ENCODE data around the gene ZFPM1. TPM values are rescaled to one million over a fixed set of nuclear protein-coding genes. Genes with fewer than 3 reads are reported as not detected.
"Not testable (repeated sequence)": the region's sequence is repeated elsewhere in the genome, so short reads cannot be mapped to it uniquely, and the experiment has no call there.

Gene ZFPM1
- polyA plus RNA-seq, 1 donor: 1.8 TPM

DNA sequence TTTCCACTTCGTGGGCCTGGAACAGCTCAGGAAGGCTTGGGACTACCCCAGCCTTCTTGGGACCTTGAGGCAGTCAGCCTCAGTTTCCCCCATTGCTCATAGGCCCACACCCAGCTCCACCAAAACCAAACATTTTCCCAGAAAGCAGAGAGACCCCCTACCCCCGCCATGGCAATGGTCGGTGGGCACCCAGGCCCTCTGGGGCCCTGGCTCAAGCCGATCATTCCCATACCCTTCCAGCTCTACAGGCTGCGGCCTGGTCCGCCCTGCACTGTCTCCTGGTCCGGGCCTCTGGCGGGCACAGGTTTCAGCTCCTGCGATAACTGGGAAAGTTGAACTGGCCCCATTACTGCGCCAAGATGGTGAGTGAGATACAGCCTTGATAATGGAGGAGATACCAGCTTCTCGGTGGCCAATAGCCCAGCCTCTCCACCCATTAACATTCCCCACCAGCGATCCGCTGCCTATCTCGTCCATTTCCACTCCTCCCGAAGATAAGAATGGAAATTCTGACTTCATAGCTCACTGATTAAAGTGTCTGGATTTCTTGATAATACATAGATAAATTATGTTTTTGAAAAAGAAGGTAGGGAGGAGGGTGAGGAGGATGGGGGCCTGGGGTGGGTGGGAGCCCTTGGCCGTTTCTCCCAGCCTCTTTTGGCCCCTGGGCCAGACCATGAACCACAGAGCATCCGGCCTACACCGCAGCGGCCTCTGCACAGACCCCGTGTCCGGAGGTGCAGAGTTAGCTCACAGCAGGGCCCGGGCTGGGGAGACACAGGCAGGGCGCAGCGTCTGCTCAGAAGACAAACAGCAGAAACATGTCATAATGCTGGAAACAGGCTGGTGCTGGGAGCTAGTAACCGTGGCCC is 11.6 kb downstream of the ZFPM1 start:
- DNase-seq (ENCODE audit: low read depth): no peak

DNA sequence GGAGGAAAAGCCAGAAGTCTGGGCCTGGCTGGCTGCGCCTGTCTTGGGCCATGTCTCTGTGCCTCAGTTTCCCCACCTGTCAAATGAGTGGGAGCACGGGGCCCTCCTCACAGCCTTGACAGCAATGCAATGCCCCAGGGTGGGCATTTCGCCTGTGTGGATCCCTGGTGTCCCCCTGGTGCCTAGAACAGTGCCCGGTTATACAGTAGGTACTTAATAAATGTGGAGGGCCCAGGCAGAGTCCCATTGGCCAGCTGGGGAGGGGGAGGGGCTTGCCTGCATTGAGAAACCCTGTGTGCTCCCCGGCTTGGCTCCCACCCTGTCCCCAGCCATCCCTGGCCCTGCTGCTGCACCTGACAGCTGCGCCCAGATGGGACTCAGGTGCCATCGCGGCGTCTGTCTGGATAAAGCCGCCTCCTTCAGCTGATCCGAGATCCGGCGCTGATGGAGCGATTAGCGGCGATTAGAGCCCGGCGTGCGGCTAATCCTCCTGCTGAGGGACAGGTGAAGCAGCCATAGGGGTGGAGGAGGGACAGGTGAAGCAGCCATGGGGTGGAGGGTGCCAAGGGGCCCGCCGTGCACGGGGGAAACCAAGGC is 12.4 kb downstream of the ZFPM1 start:
- DNase-seq (ENCODE audit: low read depth): no peak

DNA sequence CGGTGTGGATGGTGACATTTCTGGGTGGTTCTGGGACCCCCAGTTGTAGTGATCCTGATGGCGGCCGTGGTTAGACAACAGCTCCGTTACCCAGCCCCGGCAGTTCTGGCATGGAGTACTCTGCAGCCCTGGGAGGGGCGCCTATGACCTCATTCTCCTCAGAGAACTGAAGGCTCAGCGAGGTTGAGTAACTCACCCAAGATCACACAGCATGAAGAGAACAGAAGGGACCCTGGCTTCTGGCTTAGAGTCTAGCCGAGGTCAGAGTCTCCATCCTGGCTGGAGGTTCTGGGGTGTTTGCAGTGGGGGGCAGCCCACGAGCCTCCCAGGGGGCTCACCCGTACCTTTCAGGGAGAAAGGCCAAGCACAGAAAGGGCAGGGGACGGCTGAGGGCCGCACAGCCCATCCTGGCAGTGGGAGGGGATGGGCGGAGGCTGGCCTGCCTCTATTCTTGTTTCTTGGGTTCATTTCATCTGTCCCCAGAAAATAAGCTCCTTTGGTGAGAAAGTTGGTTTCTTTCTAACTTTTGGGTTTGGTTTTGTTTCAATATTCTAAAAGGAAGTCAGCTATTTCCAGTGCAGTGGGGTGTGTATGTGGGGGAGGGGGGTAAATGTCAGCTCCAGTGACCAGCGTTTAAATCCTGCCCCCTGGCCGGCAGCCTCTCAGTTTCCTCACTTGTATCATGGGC is 13.2 kb downstream of the ZFPM1 start:
- DNase-seq (ENCODE audit: low read depth): no peak

DNA sequence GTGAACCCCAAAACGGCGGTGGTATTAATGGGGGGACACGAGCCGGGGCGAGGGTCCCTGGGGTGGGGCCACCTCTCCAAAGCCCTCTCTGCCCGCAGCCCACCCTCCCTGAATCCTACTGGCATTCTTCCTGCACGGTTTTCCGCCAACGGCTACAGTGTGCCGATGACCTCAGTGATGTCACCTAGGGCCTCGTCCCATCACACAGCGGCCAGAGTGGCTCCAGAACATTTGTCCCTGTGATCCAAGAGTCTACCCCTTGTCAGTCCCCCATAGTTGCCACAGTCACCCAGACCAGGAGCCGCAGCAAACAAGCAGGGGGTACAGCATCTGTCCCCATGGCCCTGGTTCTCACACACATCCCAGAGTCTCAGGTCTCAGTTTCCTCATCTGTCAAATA is 13.9 kb downstream of the ZFPM1 start:
- DNase-seq (ENCODE audit: low read depth): no peak

DNA sequence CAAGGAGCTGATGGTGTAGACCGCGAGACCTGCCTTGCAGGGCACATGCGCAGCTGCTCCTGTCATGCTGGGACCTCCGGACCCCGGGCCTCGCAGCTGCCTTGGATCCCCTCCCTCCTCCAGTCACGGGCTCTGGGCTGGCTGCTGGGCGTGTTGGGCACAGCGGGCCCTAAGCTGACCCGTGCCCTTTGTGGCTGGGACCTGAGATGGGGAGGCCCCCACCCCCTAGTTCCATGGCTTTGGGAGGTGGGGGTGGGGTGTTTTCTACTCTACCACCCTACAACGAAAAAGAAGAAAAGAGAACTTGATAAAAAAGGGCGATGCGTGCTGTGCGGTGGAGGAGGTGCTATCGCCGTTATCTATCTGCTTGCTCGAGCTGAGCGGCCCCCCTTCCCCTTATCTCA is 14.5 kb downstream of the ZFPM1 start:
- no peak for DNase-seq (ENCODE audit: low read depth)

DNA sequence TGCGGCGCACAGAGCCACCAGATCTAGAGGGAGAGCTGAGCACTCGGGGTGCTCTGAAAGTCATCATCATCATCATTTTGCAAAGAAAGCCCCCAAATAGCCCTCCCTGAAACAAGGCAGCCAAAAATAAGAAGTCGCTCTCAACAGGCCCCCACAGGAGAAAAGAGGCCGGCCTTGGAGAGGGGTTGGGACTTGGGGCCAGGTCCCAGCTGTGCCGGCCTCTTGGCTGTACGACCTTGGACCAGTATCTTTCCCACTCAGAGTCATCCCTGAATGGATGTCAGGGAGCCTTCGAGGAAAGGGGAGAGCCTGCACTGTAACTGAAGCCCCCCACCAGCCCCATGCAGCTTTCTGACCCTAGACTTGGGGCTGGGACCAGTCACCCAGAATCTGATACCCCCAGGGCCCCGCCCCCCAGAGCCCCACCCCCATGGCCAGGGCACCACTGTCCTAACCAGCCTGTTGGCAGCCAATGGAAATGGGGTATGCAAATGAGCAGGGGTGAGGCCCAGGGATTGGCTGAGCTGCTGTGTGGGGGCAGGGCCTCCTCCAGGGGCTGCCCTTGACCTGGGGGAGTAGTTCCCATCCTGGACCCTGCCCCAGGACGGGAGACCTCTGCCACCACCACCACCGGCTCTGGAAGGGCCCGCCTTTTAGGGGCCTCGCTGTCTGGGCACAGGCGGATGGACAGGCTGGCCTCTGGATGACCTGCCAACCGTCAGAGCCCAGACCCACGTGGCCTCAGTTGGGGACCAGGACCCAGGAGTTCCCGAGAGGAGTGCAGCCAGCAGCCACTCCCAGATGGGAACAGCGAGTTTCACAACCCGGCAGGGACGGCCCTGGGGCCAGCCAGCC is 15.4 kb downstream of the ZFPM1 start:
- DNase-seq (ENCODE audit: low read depth): no peak

DNA sequence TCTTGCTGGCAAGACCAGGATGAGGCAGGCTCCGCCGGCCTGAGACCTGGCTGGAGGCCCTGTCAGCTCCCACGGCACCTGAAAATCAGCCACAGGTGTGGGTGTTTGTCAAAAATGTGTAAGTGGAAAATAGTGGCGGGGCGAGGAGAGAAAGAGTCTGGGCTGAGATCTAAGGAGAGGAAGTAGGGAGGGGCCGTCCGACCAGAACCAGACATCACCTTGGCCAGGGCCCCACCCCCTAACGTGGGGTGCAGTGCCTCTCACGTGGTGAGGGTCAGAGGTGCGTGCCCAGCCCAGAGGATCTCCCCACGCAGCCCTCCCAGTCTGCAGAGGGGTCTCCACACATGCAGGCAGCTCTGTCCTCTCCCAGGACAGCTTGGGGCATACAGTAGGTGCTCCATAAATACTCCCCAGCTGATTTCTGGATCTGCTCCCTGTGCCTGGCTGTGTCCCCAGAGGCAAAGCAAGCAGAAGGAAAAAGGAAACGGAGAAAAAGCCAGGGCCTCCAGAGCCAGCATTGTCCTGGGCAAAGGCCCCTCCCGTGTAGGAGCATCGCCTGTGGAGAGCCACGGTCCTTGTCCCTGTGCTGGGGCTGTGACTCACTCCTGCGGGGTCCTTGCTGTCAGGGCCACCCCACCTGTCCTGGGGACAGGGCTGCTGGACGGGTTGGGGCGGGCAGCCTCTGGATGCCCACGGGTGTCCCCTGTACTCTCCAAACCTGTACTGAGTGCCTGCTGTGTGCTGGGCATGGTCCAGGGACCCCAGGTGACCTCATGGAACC is 16.7 kb downstream of the ZFPM1 start:
- no peak for DNase-seq (ENCODE audit: low read depth)

DNA sequence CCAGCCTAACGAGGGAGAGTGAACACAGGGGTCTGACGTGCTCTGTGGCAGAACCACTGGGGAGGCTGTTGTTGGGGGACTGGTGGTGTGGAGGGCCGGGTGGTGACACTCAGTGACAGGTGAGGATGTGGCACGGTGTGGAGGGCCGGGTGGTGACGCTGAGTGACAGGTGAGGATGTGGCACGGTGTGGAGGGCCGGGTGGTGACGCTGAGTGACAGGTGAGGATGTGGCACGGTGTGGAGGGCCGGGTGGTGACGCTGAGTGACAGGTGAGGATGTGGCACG is 17.3 kb downstream of the ZFPM1 start:
- not testable (repeated sequence) for DNase-seq (ENCODE audit: low read depth)

DNA sequence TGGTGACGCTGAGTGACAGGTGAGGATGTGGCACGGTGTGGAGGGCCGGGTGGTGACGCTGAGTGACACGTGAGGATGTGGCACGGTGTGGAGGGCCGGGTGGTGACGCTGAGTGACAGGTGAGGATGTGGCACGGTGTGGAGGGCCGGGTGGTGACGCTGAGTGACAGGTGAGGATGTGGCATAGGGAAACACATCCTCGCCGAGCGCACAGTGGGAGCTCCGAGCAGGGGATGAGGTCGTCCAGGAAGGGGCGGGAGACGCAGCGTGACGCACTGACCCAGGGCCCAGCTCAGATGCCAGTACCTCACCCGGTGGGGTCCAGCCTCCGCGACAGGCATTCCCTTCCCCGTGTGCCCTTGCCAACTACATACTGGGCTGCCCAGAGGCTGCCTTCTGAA is 17.6 kb downstream of the ZFPM1 start:
- DNase-seq (ENCODE audit: low read depth): not testable (repeated sequence)

DNA sequence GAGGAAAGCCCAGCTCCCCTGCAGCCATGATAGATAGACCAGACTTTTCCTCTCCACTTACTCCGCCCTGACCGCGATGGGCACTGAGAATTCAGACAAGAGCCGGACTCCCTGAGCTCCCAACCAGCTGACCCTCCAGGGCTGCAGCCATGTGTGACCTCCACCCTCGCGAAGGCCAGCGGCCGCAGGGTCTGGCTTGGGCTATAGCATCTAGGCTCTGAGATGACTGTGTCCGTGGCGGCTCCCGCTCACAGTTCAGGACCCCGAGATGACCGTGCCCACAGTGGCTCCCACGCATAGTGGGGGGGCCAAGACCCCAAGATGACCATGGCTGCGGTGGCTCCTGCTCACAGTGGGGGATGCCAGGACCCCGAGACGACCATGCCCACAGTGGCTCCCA is 18.0 kb downstream of the ZFPM1 start:
- no peak for DNase-seq (ENCODE audit: low read depth)

DNA sequence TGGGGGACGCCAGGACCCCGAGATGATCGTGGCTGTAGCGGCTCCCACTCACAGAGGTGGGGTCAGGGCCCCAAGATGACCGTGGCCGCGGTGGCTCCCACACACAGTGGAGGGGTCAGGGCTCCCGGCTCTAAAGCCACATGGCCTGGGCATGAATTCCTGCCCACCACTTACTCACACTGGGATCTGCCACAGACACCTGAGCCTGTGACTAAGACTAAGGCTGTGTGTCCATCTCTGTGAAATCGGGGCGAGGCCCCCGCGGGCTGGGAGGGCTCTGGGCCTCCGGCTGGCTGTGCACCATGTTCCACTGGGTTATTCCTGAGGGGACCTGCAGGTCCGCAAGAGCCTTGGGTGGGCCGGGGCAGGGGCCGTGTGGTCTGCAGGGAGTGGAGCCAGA is 18.5 kb downstream of the ZFPM1 start:
- no peak for DNase-seq (ENCODE audit: low read depth)

DNA sequence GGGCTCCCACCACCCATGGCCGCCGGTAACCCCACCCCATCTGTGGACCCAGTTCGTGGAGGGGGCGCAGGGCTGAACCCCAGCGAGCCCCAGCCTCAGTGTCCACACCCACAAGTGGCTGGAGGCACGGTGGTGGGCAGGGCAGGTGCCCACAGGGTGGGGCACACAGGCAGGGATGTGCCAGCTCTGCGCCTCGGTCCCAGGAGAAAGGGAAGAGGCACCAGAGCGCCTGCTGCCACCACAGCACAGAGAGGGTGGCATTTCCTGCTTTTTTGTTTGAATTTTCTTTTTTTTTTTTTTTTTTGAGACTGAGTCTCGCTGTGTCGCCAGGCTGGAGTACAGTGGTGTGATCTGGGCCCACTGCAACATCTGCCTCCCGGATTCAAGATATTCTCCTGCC is 19.0 kb downstream of the ZFPM1 start:
- DNase-seq (ENCODE audit: low read depth): no peak

DNA sequence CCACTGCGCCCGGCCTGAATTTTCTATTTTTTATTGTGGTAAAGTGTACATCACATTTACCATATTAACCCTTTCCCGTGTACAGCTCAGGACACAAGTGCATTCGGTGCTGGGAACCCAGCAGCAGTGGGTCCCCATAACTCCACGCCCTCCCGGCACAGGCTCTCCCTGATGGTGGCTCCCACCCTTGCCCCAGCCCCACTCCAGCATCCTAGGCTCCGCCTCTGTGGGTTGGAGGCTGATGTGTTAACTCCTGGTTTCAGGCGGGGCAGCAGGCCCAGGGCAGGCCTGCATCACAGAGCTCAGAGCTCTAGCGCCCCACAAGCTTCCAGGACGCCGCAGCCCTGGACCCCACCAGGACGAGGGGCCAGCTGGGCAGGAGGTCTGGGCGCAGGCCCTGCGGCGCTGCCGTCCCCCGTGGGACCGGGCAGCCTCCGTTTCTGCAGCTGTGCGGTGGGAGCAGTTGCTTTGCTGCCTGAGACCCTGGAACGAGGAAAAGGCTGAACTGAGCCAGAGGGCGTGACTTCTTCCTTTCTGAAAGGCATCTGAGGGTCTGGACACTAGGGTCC is 19.6 kb downstream of the ZFPM1 start:
- DNase-seq (ENCODE audit: low read depth): no peak

DNA sequence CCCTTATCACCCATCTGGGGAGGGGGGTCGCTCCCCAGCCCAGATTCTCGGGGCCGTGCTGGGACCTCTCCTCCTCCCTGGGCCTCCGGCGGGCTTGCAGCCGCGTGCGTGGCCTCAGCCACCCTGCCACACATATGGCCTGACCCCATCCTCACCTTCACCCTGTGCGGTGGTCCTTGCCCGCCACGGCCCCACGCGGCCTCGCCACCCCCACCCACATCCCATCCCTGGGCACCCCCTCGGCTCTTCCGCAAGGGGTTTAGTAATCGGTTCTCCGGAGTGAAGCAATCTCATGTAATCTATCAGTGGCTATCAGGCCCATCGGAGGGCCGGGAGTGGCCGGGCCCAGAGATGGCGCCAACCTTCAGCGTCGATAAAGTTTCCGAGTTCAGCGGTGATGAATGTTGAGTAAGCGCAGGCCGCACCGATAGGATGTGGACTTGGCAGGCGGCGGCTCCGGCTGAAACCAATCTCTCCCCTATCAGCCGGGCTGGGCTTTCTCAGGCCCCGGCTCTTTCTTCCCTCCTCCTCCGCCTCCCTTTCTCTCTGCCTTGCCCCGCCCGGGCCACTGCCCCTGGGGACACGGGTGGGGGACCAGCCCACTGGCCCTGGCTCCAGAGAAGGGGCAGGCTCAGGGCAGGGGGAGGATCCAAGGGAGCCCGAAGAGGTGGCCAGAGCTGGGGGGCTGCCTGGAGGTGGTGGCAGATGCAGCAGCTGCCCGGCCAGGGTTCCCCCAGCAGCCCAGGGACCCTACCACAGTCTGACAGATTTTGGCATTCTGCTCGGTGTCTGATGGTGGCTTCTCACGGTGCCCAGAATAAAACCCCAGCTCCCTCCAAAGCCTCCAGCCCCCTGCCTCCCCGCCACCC is 20.8 kb downstream of the ZFPM1 start:
- DNase-seq (ENCODE audit: low read depth): no peak

DNA sequence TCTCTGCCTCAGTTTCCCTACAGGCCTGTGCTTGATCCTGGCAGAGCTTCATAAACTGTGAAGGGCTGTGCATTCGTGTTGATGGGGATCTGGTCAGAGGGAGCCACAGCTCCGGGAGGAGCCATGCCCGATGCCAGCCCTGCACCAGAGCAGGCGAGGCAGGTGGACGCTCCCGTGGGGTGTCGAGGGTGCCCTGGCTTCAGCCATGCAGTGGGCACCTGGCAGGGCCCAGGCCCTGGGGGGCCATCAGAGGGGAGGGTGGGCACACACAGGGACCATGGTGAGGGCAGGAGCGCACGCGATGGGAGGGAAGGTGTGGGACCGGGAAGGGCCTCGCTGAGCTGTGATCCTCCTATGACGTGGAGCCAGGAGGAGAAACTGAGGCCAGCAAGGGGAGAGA is 22.0 kb downstream of the ZFPM1 start:
- DNase-seq (ENCODE audit: low read depth): no peak

DNA sequence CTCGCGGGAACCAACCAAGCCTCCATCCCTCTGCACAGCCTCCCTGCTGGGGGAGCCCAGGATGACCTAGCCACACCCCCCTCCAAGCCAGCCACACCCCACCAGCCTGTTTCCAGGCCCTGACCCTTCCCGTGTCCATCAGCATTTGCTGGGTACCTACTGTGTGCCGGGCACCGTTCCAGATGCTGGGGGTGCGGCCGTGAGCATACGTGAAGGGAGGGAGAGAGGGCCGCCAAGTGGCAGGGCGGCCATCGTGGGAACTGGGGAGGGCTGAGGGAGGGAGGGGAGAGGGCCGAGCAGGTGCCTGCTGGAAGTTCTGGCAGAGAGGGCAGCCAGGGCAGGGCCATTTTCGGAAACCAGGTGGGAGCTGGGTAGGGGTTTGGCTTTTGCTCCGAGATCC is 23.1 kb downstream of the ZFPM1 start:
- no peak for DNase-seq (ENCODE audit: low read depth)

DNA sequence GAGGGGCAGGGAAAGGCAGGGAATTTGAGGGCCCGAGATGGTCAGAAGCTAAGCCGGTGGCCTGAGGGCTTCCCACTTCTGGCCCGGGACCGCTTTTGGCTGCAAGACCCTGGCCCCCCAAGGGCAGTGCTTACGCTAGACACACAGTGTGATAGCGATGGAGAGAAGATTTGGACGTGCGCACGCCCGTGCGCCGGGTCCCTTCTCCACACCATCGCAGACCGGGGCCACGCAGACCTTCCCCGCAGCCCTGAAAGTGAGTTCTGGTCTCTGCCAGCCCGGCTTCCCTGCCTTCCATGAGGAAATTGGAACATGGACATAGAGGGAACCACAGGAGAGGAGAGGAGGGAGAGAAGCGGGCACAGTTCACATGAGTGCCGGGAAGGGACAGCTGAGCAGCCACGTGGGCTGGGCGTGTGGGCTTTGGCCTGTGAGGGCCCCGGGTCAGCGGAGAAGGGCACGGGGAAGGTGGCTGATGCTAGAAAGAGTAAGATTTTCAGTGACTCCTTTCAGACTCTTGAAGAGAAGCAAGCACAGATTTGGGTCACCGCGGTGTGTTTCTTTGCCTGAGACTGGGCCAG is 23.8 kb downstream of the ZFPM1 start:
- DNase-seq (ENCODE audit: low read depth): no peak

DNA sequence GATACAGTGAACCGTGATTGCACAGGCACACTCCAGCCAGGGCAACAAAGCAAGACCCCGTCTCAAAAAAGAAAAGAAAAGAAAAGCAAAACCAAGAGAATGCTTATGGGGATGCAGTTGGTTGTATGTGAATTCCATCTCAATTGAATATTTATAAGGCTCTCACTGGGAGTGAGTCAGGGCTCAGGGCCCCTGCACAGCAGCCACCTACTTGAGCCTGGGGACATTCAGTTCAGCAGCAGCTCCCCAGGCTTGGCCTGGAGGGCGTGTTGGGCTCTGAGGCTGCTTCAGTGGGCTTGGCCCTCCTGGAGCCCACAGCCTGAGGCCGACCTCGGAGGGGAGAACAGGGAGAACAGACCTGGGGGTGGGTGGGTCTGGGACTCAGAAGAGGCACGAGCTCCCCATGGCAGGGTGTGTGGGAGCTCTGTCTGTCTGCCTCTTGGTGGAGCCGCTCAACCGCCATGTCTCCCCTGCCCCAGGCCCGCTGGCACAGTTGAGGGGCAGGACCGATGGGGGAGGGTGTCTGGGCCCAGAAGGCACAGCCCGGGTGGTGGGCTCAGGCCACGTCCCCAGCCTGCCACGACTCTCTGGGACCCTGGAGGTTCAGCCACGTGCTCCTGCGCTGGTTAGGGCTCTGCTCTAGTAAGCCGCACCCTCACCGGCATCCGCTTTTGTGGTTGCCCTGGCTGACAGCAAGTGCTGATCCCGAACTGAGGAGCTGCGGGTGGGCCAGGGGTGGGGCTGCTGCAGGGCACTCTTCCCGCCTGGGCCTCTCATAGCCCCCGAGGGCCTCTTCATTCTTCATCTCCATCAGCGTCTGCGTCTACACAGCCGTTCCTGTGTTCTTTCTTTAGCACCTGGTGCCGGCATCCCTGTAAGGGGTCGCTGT is 24.8 kb downstream of the ZFPM1 start:
- no peak for DNase-seq (ENCODE audit: low read depth)
